Fibroblast of lung (primary cell): ENCODE results near the gene LAPTM5.

Experiments used
- CTCF ChIP-seq, 2 donors: IDR thresholded peaks in 1 of 2; conservative IDR thresholded peaks in 1 of 2; 1 replicate in 1 of 2; 2 replicates in 1 of 2; pipeline ENCODE4 v1.5.1; 2011 to 2012; ENCODE audit warnings: low read length in 2 of 2, control low read depth in 1 of 2, inconsistent platforms in 1 of 2, low read depth in 1 of 2, mild to moderate bottlenecking in 1 of 2
- EZH2 ChIP-seq: IDR thresholded peaks from 2 replicates; pipeline ENCODE4 v1.5.1; 2012; ENCODE audit warnings: low read length, control low read depth, mild to moderate bottlenecking; ENCODE audit errors: missing control alignments

GRCh38 chr1:30731109-30731805 lies 26.3 kb downstream of the LAPTM5 start:
- TF ChIP-seq CTCF (conservative IDR thresholded peaks at IDR 0.05 in 1 of 2, IDR thresholded peaks at IDR 0.05 in 1 of 2; ENCODE audit: low read depth in 1 of 2, low read length in 2 of 2) (no peak), EZH2 (no peak)
